CD14-positive monocyte (primary cell): ENCODE results near the gene THRB. TPM values are rescaled to one million over a fixed set of nuclear protein-coding genes. Genes with fewer than 3 reads are reported as not detected.
"Not testable (repeated sequence)": the region's sequence is repeated elsewhere in the genome, so short reads cannot be mapped to it uniquely, and the experiment has no call there.

Experiments
- DNase-seq, 3 donors: peaks; one replicate each; pipeline ENCODE4 v3.0.0-alpha.2; 2011 to 2022
- H2AFZ ChIP-seq: 2 replicates; pipeline ENCODE4 v1.6.0; 2012; ENCODE audit warnings: mild to moderate bottlenecking, low read depth, low read length, inconsistent platforms; ENCODE audit not compliant: insufficient read depth, poor library complexity, severe bottlenecking
- H3K27ac ChIP-seq, 2 donors: 1 replicate in 1 of 2; 2 replicates in 1 of 2; pipeline ENCODE4 v1.5.1; 2012 to 2013; ENCODE audit warnings: low read length in 2 of 2, control low read depth in 1 of 2, inconsistent platforms in 1 of 2, low read depth in 1 of 2, mild to moderate bottlenecking in 1 of 2
- H3K27me3 ChIP-seq, 2 donors: one replicate each; pipeline versions ENCODE4 v1.6.0 to v1.6.1; 2011 to 2013; ENCODE audit warnings: low read length in 2 of 2; ENCODE audit not compliant: control insufficient read depth in 2 of 2, insufficient read depth in 2 of 2
- H3K36me3 ChIP-seq, 2 donors: replicated peaks in 1 of 2; 1 replicate in 1 of 2; 2 replicates in 1 of 2; pipeline versions ENCODE4 v1.5.1 to v1.6.1; 2012 to 2013; ENCODE audit warnings: low read length in 2 of 2, control low read depth in 1 of 2, inconsistent platforms in 1 of 2, mild to moderate bottlenecking in 1 of 2; ENCODE audit not compliant: insufficient read depth in 2 of 2, control insufficient read depth in 1 of 2
- H3K4me1 ChIP-seq, 2 donors: 1 replicate in 1 of 2; 2 replicates in 1 of 2; pipeline versions ENCODE4 v1.5.1 to v1.6.1; 2012 to 2013; ENCODE audit warnings: low read length in 2 of 2, control low read depth in 1 of 2, inconsistent platforms in 1 of 2, mild to moderate bottlenecking in 1 of 2, moderate library complexity in 1 of 2; ENCODE audit not compliant: insufficient read depth in 2 of 2, control insufficient read depth in 1 of 2
- H3K4me2 ChIP-seq: replicated peaks from 2 replicates; pipeline ENCODE3; 2012; ENCODE audit warnings: low read length, moderate library complexity, mild to moderate bottlenecking; ENCODE audit not compliant: poor library complexity, severe bottlenecking; ENCODE audit errors: extremely low read depth
- H3K4me3 ChIP-seq, 3 experiments: fragments of 200-600 bp in 1 of 3; sonication (generic) in 1 of 3; replicated peaks in 1 of 3; 1 replicate in 2 of 3; 2 replicates in 1 of 3; pipeline ENCODE4 v1.5.1; 2011 to 2013; ENCODE audit warnings: low read length in 3 of 3, mild to moderate bottlenecking in 3 of 3, control low read depth in 2 of 3, low read depth in 2 of 3, inconsistent platforms in 1 of 3, moderate library complexity in 1 of 3
- H3K79me2 ChIP-seq: 2 replicates; pipeline ENCODE4 v1.6.0; 2012; ENCODE audit warnings: mild to moderate bottlenecking, control low read depth, inconsistent platforms, low read length, moderate library complexity; ENCODE audit not compliant: insufficient read depth
- H3K9ac ChIP-seq: 2 replicates; pipeline ENCODE4 v1.6.0; 2017; ENCODE audit warnings: low read length, mild to moderate bottlenecking; ENCODE audit not compliant: insufficient read depth, poor library complexity, severe bottlenecking
- H3K9me3 ChIP-seq, 2 donors: replicated peaks in 1 of 2; 1 replicate in 1 of 2; 2 replicates in 1 of 2; pipeline versions ENCODE4 v1.5.1 to v1.6.1; 2012 to 2013; ENCODE audit warnings: low read length in 2 of 2, control low read depth in 1 of 2; ENCODE audit not compliant: control insufficient read depth in 1 of 2, insufficient read depth in 1 of 2
- H4K20me1 ChIP-seq: 2 replicates; pipeline ENCODE4 v1.6.0; 2012; ENCODE audit warnings: mild to moderate bottlenecking, low read length, control low read depth, moderate library complexity; ENCODE audit not compliant: insufficient read depth
- H3K27ac Mint-ChIP-seq, 7 donors: one replicate each; pipeline ENCODE4 v1.8.0; 2020; ENCODE audit warnings: mild to moderate bottlenecking in 7 of 7, mixed read lengths in 7 of 7, moderate library complexity in 6 of 7, inconsistent platforms in 2 of 7
- H3K27me3 Mint-ChIP-seq, 3 donors: one replicate each; pipeline ENCODE4 v1.8.0; 2021 to 2022; ENCODE audit warnings: low read depth in 3 of 3, mild to moderate bottlenecking in 3 of 3, mixed read lengths in 3 of 3, moderate library complexity in 3 of 3, inconsistent platforms in 1 of 3
- H3K36me3 Mint-ChIP-seq, 2 donors: one replicate each; pipeline ENCODE4 v1.8.0; 2020; ENCODE audit warnings: mixed read lengths in 2 of 2, inconsistent platforms in 1 of 2, mild to moderate bottlenecking in 1 of 2
- H3K4me1 Mint-ChIP-seq: one replicate; pipeline ENCODE4 v1.8.0; 2020; ENCODE audit warnings: mild to moderate bottlenecking, mixed read lengths
- H3K4me3 Mint-ChIP-seq, 2 donors: one replicate each; pipeline ENCODE4 v1.8.0; 2020; ENCODE audit warnings: mild to moderate bottlenecking in 2 of 2, mixed read lengths in 2 of 2, moderate library complexity in 1 of 2
- H3K9me3 Mint-ChIP-seq, 7 donors: one replicate each; pipeline ENCODE4 v1.8.0; 2020 to 2022; ENCODE audit warnings: mixed read lengths in 7 of 7, mild to moderate bottlenecking in 6 of 7, moderate library complexity in 6 of 7, inconsistent platforms in 2 of 7
- CTCF ChIP-seq: fragments of 200-600 bp; IDR thresholded peaks from one replicate; pipeline ENCODE4 v1.8.0; 2022; ENCODE audit warnings: antibody characterized with exemption, mild to moderate bottlenecking
- WGBS: methylation state at CpG from one replicate; pipeline ENCODE4 v1.1.5; 2013; ENCODE audit warnings: missing lambda C conversion rate; ENCODE audit not compliant: insufficient coverage; 5-methylcytosine and 5-hydroxymethylcytosine counted together
- intact Hi-C, 2 donors: fragments of 100-400 bp; cut with micrococcal nuclease; formaldehyde crosslinking; loops; one replicate each; pipeline versions ENCODE4 v1.15.0 to v1.15.1; 2023
- polyA plus RNA-seq, 3 donors: library from polyadenylated mRNA; depleted of rRNA in 1 of 3; unstranded in 2 of 3; stranded (reverse) in 1 of 3; fragments of 300-500 nt in 2 of 3; fragments of >200 nt in 1 of 3; fragmentation: Illumina TruSeq in 2 of 3; gene quantifications; 1 replicate in 2 of 3; 2 replicates in 1 of 3; pipeline ENCODE4 v1.2.3, GENCODE V29; 2012 to 2021

The THRB gene
- polyA plus RNA-seq, 3 donors: 0.05 TPM; not detected in 2

- no CpG with 5 or more reads among the region's 3 CpGs for WGBS
- no peak overlapping the region for H2AFZ ChIP-seq
- no peaks in the 10 kb centered on the region for H3K9me3 Mint-ChIP-seq
Observed at GRCh38 chr3:24415824-24416223, 78.8 kb downstream of the THRB start.

GRCh38 chr3:24413662-24414061 is 81.0 kb downstream of the THRB start:
- H3K4me3 ChIP-seq, H3K9me3 ChIP-seq, H3K27ac Mint-ChIP-seq, H4K20me1 ChIP-seq, H3K27ac ChIP-seq, H2AFZ ChIP-seq, H3K4me2 ChIP-seq, H3K4me3 Mint-ChIP-seq, H3K4me1 Mint-ChIP-seq, H3K4me1 ChIP-seq, intact Hi-C loops, H3K27me3 Mint-ChIP-seq, H3K79me2 ChIP-seq, H3K27me3 ChIP-seq, H3K9ac ChIP-seq, DNase-seq, H3K36me3 Mint-ChIP-seq, H3K9me3 Mint-ChIP-seq, H3K36me3 ChIP-seq: not testable (repeated sequence)
- WGBS: no CpG with 5 or more reads among the region's 5 CpGs

More at GRCh38 chr3:24415824-24416223, 78.8 kb downstream of the THRB start:
- no peaks in the 10 kb centered on the region for H3K4me1 Mint-ChIP-seq
- H3K9me3 ChIP-seq: no peaks in the 10 kb centered on the region
- H3K4me3 ChIP-seq: no peak overlapping the region
- H4K20me1 ChIP-seq: no peaks in the 10 kb centered on the region
- no peaks in the 10 kb centered on the region for H3K36me3 ChIP-seq
- H3K27me3 Mint-ChIP-seq: peaks cover 0 to 2% (median 2%) of the 10 kb centered on the region in 3 donors
- no peak overlapping the region for H3K9ac ChIP-seq
- H3K4me3 Mint-ChIP-seq: no peak overlapping the region
- DNase-seq: no peak
- no peak overlapping the region for H3K27ac Mint-ChIP-seq
- intact Hi-C loops: no loop called here
- H3K79me2 ChIP-seq: no peaks in the 10 kb centered on the region
- no peak overlapping the region for H3K4me2 ChIP-seq
- no peaks in the 10 kb centered on the region for H3K27me3 ChIP-seq
- H3K36me3 Mint-ChIP-seq: no peaks in the 10 kb centered on the region
- H3K4me1 ChIP-seq: no peaks in the 10 kb centered on the region
- H3K27ac ChIP-seq: no peak overlapping the region
- no peak for TF ChIP-seq CTCF
